NCI-H2227 (cell line): ENCODE data around the gene PIP.
"Not testable (repeated sequence)": the region's sequence is repeated elsewhere in the genome, so short reads cannot be mapped to it uniquely, and the experiment has no call there.

Source experiments
- DNase-seq: peaks from one replicate; lab custom pipeline; 2025; ENCODE audit not compliant: unreplicated experiment; lab: John Stamatoyannopoulos, UW

The PIP gene

DNA sequence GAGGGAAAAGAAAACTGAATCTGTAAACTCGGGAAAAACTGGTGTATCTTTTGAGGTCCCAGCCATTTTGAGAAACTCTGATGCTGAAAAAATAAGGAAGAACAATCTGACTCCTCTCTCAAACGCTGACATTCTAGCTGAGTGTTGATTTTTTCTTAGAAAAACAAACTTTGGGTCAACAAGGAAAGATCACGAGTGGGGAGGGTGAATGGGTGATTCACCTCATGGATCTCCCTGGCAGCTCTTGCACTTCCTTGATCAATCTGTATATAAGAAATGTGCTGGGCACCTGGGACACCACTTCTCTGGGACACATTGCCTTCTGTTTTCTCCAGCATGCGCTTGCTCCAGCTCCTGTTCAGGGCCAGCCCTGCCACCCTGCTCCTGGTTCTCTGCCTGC, at the start of gene PIP:
TSS of gene PIP (plus strand) at position 297 of the 400 bp plus-strand sequence. CDS start at position 337, 40 bp downstream.
- DNase-seq = no peak

- no peak for DNase-seq
Observed at GRCh38 chr7:143085109-143085508, 46.8 kb upstream of the PIP start.

GRCh38 chr7:143085610-143086009, 46.3 kb upstream of the PIP start:
- DNase-seq = not testable (repeated sequence)

DNA sequence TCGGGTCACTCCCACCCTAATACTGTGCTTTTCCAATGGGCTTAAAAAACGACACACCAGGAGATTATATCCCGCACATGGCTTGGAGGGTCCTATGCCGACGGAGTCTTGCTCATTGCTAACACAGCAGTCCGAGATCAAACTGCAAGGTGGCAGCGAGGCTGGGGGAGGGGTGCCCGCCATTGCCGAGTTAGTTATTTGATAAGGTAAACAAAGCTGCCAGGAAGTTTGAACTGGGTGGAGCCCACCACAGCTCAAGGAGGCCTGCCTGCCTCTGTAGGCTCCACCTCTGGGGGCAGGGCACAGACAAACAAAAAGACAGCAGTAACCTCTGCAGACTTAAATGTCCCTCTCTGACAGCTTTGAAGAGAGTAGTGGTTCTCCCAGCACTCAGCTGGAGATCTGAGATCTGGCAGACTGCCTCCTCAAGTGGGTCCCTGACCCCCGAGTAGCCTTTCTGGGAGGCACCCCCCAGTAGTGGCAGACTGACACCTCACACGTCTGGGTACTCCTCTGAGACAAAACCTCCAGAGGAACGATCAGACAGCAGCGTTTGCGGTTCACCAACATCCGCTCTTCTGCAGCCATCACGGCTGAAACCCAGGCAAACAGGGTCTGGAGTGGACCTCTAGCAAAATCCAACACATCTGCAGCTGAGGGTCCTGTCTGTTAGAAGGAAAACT, 43.2 kb upstream of the PIP start:
- not testable (repeated sequence) for DNase-seq

DNA sequence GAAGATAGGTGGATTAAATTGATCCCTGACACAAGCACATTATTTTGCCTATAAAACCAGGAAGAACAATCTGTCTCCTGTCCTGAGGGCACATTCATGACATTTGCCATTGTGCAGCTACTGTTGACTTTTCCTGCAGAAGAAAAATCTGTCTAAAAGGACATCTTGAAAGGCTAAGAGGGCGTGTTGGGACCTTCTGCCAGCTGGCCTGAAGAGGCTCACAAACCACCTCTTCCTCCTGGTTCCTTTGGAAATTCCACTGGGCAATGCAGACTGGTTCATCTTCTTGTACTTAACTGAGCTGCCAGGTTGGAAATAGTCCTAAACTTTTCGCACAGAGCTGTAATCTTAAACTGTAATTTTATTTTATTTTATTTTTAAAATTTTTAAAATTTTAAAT, 35.7 kb upstream of the PIP start:
- no peak for DNase-seq

- not testable (repeated sequence) for DNase-seq
Observed at GRCh38 chr7:143099579-143099978, 32.3 kb upstream of the PIP start.

GRCh38 chr7:143104759-143105158, 27.1 kb upstream of the PIP start:
- DNase-seq = no peak

DNA sequence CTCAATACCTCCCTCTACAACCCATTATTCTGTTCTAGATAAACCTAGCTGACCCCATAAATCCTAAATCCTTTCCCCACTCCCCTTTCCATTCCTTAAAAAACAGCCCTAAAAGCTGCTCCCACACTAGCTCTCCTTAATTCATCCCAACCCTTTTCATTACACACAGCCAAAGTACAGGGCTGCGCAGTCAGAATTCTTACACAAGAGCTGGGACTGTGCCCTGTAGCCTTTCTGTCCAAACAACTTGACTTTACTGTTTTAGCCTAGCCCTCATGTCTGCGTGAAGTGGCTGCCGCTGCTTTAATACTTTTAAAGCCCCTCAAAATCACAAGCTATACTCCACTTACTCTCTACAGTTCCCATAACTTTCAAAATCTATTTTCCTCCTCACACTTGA, 23.9 kb upstream of the PIP start:
- DNase-seq = not testable (repeated sequence)

DNA sequence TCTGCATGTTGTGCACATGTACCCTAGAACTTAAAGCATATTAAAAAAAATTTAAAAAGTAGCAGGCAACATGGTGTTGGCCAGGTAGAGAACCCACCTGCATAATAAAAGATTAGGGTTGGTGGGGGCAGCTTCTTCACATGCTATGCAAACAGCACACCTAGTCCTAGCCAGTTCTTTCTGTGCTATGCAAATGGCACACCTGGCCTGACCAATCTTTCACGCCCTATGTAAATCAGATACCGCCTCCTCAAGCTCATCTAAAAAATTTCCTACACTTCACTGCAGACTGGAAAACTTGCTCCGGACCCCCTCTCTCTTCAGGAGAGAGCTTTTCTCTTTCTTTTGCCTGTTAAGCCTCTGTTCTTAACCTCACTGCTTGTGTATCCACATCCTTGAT, 14.5 kb upstream of the PIP start:
- DNase-seq = no peak

DNA sequence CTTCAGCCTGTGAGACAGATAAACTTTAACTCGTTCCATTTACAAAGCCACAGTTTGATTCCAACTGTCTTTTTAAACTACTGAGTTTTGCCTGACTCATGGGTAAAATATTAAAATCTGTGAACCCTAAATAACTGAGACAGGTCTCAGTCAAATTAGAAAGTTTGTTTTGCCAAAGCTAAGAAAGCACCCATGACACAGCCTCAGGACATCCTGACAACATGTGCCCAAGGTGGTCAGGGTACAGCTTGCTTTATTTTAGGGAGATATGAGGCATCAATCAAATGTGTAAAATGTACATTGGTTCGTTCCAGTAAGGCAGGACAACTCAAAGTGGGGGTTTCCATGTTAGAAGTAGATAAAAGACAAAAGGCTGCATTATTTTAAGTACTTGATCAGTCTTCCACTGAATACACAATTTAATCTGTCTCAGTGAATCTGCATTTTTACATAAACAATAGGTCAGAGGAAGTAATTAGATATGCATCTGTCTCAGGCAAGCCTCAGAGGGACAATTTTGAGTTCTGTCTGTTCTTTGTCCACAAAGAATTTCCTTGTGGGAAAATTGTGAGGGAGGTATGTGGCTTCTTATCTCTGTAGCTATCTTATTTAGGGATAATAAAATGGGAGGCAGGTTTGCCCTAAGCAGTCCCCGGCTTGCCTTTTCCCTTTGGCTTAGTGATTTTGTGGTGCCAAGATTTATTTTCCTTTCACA, 11.0 kb upstream of the PIP start:
- no peak for DNase-seq

DNA sequence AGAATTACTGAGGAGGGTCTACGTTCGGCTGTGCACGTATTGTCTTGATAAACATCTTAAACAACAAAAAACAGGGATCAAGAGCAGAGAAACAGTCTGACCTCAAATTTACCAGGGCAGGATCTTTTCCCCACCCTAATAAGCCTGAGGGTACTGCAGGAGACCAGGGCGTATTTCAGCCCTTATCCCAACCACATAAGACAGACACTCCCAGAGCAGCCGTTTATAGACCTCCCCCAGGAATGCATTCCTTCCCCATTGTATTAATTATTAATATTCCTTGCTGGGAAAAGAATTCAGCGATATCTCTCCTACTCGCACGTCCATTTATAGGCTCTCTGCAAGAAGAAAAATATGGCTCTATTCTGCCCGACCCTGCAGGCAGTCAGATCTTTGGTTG, 8.6 kb upstream of the PIP start:
- DNase-seq = not testable (repeated sequence)

- no peak for DNase-seq
Observed at GRCh38 chr7:143126146-143126545, 5.7 kb upstream of the PIP start.

- no peak for DNase-seq
Observed at GRCh38 chr7:143129051-143129450, 2.8 kb upstream of the PIP start.

DNA sequence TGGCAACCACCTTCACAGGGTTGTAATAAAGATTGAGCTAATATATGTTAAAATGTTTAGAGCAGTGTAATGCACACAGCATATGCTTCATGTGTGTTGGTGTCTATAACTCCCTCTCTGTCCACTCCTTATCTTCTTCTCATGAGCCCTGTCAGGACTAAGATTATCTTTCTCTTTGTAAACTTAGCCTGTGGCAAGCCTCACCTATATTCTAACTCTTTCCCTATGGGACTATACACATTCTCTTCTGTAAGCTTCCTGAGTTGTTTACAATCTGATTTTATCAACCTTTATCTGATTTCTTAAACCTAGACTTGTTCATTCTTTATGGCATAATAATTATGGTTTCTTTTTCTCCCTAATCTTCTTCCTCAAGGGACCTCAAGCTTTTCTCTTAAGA, 2.4 kb upstream of the PIP start:
- DNase-seq = no peak

DNA sequence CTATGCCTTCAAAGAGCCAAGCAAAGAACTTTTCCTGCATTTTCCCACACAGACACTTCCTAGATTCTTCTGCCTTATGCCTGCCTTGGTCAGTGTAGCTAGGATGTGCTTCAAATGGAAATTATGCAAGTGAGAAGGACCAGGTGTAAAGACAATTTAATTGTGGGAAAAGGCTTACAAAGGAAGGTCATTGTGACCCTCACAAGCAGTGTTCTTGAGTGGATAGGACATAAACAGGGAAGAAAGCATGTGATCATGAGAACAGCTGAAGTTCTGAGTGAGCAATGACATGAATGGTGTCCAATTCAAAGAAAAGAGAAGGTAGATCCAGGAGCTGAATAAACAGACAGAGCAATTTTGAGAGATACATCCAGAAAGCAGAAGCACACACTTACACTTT, 1.3 kb upstream of the PIP start:
- no peak for DNase-seq

- no peak for DNase-seq
Observed at GRCh38 chr7:143147070-143147469, 15.2 kb downstream of the PIP start.

DNA sequence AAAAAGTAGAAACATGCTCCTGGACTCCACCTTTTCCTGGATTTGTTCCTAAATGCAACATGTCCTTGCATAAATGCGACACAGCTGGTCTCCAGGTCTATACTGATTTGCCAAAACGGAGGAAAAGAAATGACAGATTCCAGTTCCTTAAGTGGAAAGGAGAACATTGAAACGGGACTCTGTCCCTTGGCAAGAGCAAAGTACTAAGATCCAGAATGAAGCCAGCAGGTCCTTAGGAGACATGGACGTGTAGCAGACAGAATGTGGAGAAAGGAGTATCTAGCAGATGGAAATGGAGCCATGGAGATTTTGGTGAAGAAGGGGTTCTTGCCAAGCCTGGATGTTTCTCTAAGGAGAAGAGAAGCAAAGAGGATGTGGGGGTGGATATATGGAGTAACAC, 16.2 kb downstream of the PIP start:
- DNase-seq = no peak

- DNase-seq = no peak
Observed at GRCh38 chr7:143148651-143149050, 16.8 kb downstream of the PIP start.

DNA sequence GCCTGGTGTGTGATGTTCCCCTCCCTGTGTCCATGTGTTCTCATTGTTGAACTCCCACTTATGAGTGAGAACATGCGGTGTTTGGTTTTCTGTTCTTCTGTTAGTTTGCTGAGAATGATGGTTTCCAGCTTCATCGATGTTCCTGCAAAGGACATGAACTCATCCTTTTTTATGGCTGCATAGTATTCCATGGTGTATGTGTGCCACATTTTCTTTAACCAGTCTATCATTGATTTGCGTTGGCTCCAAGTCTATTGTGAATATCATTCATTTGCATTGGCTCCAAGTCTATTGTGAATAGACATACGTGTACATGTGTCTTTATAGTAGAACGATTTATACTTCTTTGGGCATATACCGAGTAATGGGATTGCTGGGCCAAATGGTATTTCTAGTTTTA, 18.8 kb downstream of the PIP start:
- not testable (repeated sequence) for DNase-seq

DNA sequence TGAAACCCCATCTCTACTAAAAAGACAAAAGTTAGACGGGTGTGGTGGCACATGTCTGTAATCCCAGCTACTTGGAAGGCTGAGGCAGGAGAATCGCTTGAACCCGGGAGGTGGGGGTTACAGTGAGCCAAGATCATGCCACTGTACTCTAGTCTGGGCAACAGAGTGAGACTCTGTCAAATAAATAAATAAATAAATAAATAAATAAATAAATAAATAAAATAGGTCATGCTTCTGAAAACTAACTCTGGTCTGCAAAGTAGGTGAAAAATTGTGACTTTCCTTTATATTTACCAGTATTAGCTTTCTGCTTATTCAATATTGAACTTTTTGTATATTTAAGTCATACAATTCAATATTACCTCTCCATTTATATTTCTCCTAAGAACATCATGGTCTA, 26.7 kb downstream of the PIP start:
- DNase-seq = not testable (repeated sequence)

GRCh38 chr7:143171697-143172096, 39.8 kb downstream of the PIP start:
- DNase-seq = no peak

GRCh38 chr7:143172354-143172753, 40.5 kb downstream of the PIP start:
- no peak for DNase-seq

GRCh38 chr7:143176128-143176527, 44.3 kb downstream of the PIP start:
- no peak for DNase-seq
